ENCODE measurements around the gene ATP2B2.

ATP2B2 gene

DNA sequence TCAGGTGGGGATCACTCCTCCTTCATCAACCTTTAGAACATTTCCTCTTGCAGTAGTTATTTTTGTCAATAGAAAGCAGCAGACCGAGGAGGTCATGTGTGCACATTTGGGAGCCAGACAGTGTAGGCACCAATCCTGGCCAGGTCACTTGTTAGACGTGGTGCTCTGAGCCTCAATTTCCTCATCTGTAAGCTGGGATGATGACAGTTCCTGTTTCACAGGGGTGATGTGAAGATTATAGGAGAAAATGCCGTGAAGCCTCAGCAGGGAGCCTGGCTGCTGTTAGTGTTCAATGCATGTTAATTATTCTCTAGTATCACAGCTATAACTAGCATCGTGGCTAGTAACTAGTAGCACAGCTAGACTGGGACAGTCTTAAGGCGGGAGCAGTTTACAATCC is 64.7 kb downstream of the ATP2B2 start:
- H3K36me3 ChIP-seq (ENCODE audit: insufficient read depth, low read depth, low read length): no peaks in the 10 kb centered on the region
- H3K9ac ChIP-seq (ENCODE audit: low read depth, low read length): no peak overlapping the region
- no peak overlapping the region for H3K4me3 ChIP-seq (ENCODE audit: low read length)
- no peak overlapping the region for H3K27ac ChIP-seq (ENCODE audit: low read length)
- H3K9me3 ChIP-seq (ENCODE audit: insufficient read depth, low read depth, low read length): no peaks in the 10 kb centered on the region
- no peaks in the 10 kb centered on the region for H3K27me3 ChIP-seq (ENCODE audit: insufficient read depth, low read length)
- H3K4me1 ChIP-seq (ENCODE audit: insufficient read depth, low read length): no peaks in the 10 kb centered on the region

DNA sequence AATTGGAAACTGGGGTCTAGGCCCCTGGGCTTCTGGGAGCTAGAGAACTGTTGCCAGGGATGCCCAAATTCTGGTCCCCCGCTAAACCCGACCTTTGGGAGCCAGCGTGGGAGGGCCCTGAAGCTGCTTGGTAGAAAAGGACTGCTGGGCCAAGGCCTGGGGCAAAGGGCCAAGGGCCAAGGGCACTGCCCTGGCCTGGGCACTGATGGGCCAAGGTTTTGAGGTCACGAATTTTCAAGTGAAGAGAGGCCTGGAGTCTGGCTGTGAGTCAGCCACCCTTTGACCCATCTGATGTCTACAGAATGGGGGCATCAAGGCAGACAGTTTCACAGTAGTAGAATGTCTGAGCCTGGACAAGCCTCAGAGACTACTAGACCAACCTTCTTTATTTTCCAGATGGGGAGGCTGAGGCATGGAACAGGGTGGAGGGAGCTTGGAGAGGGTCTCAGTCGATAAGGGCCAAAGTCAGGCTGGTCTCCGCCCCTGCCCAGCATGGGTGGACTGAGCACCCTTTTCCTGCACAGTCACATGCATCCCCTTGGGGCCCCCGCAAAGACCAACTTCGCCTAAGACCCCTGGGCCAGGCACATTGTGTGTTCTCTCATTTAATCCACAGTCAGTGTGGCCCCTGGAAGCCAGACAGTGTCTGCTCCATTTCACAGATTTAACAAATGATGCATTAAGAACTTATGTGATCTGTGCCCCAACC is 66.3 kb downstream of the ATP2B2 start:
- H3K4me1 ChIP-seq (ENCODE audit: insufficient read depth, low read length): no peaks in the 10 kb centered on the region
- H3K9ac ChIP-seq (ENCODE audit: low read depth, low read length): no peak overlapping the region
- no peaks in the 10 kb centered on the region for H3K27me3 ChIP-seq (ENCODE audit: insufficient read depth, low read length)
- H3K36me3 ChIP-seq (ENCODE audit: insufficient read depth, low read depth, low read length): no peaks in the 10 kb centered on the region
- H3K4me3 ChIP-seq (ENCODE audit: low read length): no peak overlapping the region
- H3K27ac ChIP-seq (ENCODE audit: low read length): no peak overlapping the region
- H3K9me3 ChIP-seq (ENCODE audit: insufficient read depth, low read depth, low read length): no peaks in the 10 kb centered on the region

DNA sequence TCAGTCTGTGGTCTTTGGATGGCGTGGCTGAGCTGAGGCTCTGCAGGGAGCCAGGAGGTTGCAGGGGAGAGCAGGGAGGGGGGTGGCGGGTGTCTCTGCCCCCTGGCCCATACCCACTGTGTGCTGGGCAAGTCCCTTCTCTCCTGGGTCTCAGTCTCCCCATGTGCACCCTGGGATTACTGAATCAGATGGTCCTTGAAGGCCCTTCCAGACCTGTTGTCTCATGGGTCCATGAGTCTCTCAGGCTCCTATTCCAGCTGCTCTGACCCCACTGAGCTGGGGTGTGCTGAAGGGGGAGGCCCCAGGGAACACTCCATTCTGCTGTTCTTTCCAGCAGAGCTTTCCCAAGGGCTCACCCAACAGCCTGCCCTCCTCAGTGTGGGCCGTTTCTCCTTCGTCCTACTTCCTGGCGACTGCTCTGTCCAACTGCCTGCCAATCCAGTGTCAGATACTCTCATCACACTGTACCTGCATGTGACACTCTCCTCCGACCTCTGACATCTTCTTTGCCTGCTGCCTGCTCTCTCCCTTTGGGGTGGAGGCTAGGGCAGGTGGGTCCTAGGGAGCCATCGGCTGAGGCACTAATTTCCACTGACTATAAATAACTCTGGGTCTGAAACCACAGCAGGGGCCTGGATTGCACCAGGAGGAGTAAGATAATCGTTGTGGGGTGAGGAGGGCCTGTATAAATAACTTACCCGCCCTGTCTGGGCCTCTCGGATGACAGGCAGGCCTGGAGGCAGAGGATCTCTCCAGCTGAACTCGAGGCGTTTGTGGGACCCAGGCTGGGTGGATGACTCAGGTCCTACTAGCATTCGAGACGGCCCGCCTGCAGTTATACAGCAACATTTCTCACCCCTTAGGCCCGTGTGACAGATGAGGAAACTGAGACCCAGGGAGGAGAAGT is 67.1 kb downstream of the ATP2B2 start:
- Histone ChIP-seq H3K36me3 (ENCODE audit: insufficient read depth, low read depth, low read length) (no peaks in the 10 kb centered on the region), H3K9me3 (ENCODE audit: insufficient read depth, low read depth, low read length) (no peaks in the 10 kb centered on the region)

DNA sequence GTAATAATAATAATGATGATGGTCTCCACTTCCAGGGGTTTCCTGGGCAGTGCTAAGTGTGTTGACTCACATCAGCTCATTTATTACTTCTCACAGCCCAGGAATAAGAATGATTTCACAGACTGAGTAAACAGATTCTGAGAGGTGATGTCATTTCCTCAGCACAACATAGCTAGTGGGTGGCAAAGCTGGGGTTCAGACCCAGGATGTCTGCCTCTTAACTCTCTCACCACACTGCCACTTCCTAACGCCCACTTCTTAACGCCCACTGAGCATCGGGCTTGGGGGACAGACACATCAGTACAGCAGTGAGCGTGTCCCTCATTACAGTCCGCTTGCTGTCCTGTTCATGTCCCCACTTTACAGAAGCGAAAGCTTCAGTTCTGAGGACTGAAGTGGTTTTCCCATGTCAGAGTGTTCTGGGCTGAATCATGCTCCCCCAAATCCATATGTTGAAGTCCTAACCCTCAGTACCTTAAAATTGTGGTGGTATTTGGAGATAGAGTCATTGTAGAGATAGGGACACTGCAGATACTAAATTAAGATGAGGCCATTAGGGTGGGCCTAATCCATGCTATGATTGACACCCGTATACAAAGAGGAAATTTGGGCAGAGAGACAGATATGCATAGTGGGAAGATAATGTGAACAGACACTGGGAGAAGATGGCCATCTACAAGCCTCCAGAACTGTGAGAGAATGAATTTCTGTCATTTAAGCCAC is 68.0 kb downstream of the ATP2B2 start:
- Histone ChIP-seq H3K9ac (ENCODE audit: low read depth, low read length) (no peak overlapping the region), H3K9me3 (ENCODE audit: insufficient read depth, low read depth, low read length) (no peaks in the 10 kb centered on the region), H3K27me3 (ENCODE audit: insufficient read depth, low read length) (no peaks in the 10 kb centered on the region), H3K4me1 (ENCODE audit: insufficient read depth, low read length) (no peaks in the 10 kb centered on the region), H3K36me3 (ENCODE audit: insufficient read depth, low read depth, low read length) (no peaks in the 10 kb centered on the region), H3K4me3 (ENCODE audit: low read length) (no peak overlapping the region), H3K27ac (ENCODE audit: low read length) (no peak overlapping the region)

More for the DNA sequence above, 67.1 kb downstream of the ATP2B2 start:
- H3K4me1 ChIP-seq (ENCODE audit: insufficient read depth, low read length): no peaks in the 10 kb centered on the region
- H3K27ac ChIP-seq (ENCODE audit: low read length): no peak overlapping the region
- no peak overlapping the region for H3K9ac ChIP-seq (ENCODE audit: low read depth, low read length)
- no peak overlapping the region for H3K4me3 ChIP-seq (ENCODE audit: low read length)
- no peaks in the 10 kb centered on the region for H3K27me3 ChIP-seq (ENCODE audit: insufficient read depth, low read length)

DNA sequence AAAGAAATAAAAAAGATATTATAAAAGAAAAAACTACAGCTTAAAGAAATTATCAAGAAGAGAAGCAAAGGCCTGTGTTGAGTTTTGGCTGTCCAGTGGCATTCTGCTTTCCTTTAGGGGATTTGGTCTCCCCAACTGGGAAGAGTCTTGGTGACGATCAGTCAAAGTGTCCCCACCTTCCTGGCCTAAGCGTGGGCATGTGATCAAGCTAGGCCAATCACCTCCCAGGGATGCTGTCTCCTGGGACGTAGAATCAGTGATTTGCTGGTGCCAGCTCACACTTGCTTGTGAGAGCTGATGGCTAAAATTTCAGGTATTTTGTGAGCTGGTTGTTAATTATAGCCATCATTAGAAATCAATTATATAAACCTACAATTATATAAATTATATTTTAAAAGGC is 69.5 kb downstream of the ATP2B2 start:
- no peak overlapping the region for H3K4me3 ChIP-seq (ENCODE audit: low read length)
- no peaks in the 10 kb centered on the region for H3K27me3 ChIP-seq (ENCODE audit: insufficient read depth, low read length)
- no peaks in the 10 kb centered on the region for H3K36me3 ChIP-seq (ENCODE audit: insufficient read depth, low read depth, low read length)

DNA sequence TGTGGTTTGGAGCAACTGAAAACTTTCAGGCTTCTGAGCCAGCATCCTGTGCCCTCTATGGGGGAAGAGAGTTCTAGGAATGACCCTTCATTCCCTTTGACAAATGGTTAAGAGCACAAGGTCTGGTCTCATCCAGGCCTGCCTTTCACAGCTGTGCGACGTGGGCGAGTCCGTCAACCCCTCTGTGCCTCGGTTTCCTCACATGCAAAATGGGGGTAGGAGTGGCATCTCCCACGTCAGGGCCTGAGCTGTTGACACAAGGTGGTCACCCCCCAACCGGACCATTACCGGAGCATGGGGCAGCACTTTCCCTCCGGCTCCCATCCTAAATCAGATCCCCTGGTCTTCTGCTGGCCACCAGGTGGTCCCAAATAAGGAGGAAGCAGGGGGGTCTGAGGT is 70.4 kb downstream of the ATP2B2 start:
- Histone ChIP-seq H3K4me1 (ENCODE audit: insufficient read depth, low read length) (no peaks in the 10 kb centered on the region), H3K9me3 (ENCODE audit: insufficient read depth, low read depth, low read length) (no peaks in the 10 kb centered on the region), H3K27me3 (ENCODE audit: insufficient read depth, low read length) (no peaks in the 10 kb centered on the region), H3K9ac (ENCODE audit: low read depth, low read length) (no peak overlapping the region), H3K27ac (ENCODE audit: low read length) (no peak overlapping the region), H3K36me3 (ENCODE audit: insufficient read depth, low read depth, low read length) (no peaks in the 10 kb centered on the region), H3K4me3 (ENCODE audit: low read length) (no peak overlapping the region)

More for the DNA sequence above, 69.5 kb downstream of the ATP2B2 start:
- Histone ChIP-seq H3K9ac (ENCODE audit: low read depth, low read length) (no peak overlapping the region), H3K27ac (ENCODE audit: low read length) (no peak overlapping the region), H3K4me1 (ENCODE audit: insufficient read depth, low read length) (no peaks in the 10 kb centered on the region), H3K9me3 (ENCODE audit: insufficient read depth, low read depth, low read length) (no peaks in the 10 kb centered on the region)

DNA sequence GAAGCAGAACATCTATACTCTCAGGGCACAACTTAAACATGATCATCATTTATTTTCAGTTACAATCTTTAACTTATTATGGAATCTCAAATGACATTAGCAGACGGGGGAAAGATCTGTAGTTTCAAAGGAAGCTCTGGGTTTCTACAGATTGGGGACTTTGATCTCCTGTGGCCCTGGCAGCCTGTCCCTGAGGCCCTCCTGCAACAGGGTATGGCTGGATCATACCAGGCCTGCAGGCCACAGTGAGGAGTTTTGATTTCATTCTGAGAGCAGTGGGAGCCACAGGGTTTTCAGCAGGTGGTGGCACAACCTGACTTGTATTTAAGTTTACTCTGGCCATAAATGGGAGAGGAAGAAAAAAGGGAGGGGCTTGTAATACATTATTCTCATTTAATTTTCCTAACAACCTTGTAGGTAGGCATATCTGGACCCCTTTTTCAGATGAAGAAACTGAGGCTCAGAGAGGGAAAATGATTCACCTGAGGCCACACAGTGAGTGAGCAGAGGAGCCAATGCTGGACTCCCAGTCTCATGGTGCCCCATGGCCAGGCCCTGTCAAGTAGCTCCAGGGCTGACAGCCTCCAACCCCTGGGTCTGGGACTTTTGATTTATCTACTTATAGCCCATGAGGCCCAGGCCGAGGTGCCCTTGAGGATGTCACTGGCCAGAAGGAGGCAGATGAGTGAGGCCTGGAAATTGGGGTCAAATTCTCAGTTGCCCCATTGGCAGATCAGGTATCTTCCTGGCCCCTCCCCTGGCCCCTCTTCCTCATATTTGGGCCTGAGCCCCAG is 71.0 kb downstream of the ATP2B2 start:
- Histone ChIP-seq H3K27ac (ENCODE audit: low read length) (no peak overlapping the region), H3K36me3 (ENCODE audit: insufficient read depth, low read depth, low read length) (no peaks in the 10 kb centered on the region), H3K9ac (ENCODE audit: low read depth, low read length) (no peak overlapping the region), H3K9me3 (ENCODE audit: insufficient read depth, low read depth, low read length) (no peaks in the 10 kb centered on the region), H3K27me3 (ENCODE audit: insufficient read depth, low read length) (no peaks in the 10 kb centered on the region), H3K4me3 (ENCODE audit: low read length) (no peak overlapping the region), H3K4me1 (ENCODE audit: insufficient read depth, low read length) (no peaks in the 10 kb centered on the region)

DNA sequence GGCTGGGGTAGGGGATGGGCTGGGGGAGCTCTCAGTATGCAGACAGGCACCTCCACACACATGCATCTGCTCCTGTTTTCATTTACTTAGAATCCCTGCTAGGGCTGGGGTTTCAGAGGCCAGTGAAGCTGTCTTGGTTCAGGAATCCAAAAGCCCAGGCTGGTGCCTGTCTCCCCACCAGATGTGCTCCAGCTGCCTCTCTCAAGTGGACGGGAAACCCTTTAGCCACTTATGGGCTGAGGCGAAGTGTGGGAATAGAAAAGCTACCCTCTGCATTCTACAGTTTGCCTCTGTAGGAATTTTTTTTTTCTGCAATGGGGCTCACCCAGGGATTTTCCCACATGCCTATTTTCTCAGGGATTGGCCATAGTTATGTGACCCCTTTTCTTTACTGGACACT is 72.5 kb downstream of the ATP2B2 start:
- Histone ChIP-seq H3K9me3 (ENCODE audit: insufficient read depth, low read depth, low read length) (no peaks in the 10 kb centered on the region), H3K4me3 (ENCODE audit: low read length) (no peak overlapping the region), H3K9ac (ENCODE audit: low read depth, low read length) (no peak overlapping the region), H3K36me3 (ENCODE audit: insufficient read depth, low read depth, low read length) (no peaks in the 10 kb centered on the region), H3K27ac (ENCODE audit: low read length) (no peak overlapping the region), H3K4me1 (ENCODE audit: insufficient read depth, low read length) (no peaks in the 10 kb centered on the region), H3K27me3 (ENCODE audit: insufficient read depth, low read length) (no peaks in the 10 kb centered on the region)

DNA sequence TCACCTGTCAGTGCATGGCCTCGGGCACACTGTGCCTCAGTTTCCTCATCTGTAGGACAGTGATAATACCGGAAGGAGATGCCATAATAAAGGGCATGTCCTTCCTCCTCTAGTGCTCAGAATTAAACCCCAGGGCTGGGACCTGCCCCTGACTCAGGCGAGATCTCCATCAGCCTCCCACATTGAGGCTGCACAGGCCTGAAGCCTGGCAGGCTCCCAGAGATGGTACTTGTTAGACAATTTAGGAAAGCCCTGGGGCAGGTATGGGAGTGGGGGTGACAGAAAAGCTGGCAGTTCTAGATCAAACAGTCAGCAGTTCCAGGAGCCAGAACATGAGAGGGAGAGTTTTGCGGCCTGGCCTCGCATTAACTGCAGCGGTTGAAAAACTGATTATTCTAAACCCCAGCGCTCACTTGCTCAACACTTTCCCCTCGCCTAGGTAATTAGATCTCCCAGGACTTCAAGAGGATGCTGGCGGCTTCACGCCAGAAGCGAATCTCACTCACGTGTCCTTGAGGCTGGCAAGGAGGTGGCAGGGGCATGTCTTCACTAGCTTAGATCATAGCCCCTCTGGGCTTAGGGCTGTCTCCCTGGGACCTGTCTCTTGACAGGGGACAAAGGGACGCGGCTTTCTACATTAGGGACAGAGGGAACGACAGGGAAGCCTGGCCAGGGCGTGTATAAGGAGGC is 73.1 kb downstream of the ATP2B2 start:
- H3K36me3 ChIP-seq (ENCODE audit: insufficient read depth, low read depth, low read length): no peaks in the 10 kb centered on the region
- H3K9me3 ChIP-seq (ENCODE audit: insufficient read depth, low read depth, low read length): no peaks in the 10 kb centered on the region
- H3K4me3 ChIP-seq (ENCODE audit: low read length): no peak overlapping the region
- H3K27ac ChIP-seq (ENCODE audit: low read length): no peak overlapping the region
- no peaks in the 10 kb centered on the region for H3K27me3 ChIP-seq (ENCODE audit: insufficient read depth, low read length)
- no peak overlapping the region for H3K9ac ChIP-seq (ENCODE audit: low read depth, low read length)
- H3K4me1 ChIP-seq (ENCODE audit: insufficient read depth, low read length): no peaks in the 10 kb centered on the region

DNA sequence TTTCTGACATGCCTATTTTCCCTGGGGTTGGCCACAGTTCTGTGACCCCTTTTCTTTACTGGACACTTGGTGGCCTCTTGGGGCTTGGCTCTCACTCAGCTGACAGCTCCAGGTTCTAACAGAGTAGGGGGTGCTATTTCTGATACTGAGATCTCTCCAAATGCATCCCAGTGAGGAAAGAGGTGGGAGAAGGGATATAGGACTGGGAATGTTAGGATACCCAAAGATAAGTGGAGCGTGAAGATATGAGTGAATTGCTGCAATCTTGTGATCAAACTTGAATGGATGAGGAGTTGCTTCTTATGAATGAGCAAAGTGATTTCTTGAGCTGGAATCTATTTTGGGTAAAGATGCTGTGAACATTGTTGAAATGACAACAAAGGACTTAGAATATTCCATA is 74.6 kb downstream of the ATP2B2 start:
- Histone ChIP-seq H3K36me3 (ENCODE audit: insufficient read depth, low read depth, low read length) (no peaks in the 10 kb centered on the region), H3K27ac (ENCODE audit: low read length) (no peak overlapping the region), H3K4me1 (ENCODE audit: insufficient read depth, low read length) (no peaks in the 10 kb centered on the region), H3K9me3 (ENCODE audit: insufficient read depth, low read depth, low read length) (no peaks in the 10 kb centered on the region), H3K27me3 (ENCODE audit: insufficient read depth, low read length) (no peaks in the 10 kb centered on the region), H3K4me3 (ENCODE audit: low read length) (no peak overlapping the region), H3K9ac (ENCODE audit: low read depth, low read length) (no peak overlapping the region)
